GM23338 (cell line): Measurements from ENCODE around the gene FBXO45. TPM values are rescaled to one million over a fixed set of nuclear protein-coding genes. Genes with fewer than 3 reads are reported as not detected.

Experiments used
- ATAC-seq: fragments of 200-7000 bp; cut with Tn5 transposase; 3 replicates; pipeline ENCODE4 v1.9.1; 2020
- DNase-seq: peaks from one replicate; pipeline ENCODE4 v3.0.0-alpha.2; 2015; ENCODE audit warnings: low spot score
- H2AFZ ChIP-seq: fragments of 200-600 bp; sonication (generic); 2 replicates; pipeline ENCODE4 v1.8.0; 2016; ENCODE audit warnings: antibody characterized with exemption, mild to moderate bottlenecking, moderate library complexity
- H3F3A ChIP-seq: fragments of 200-600 bp; sonication (generic); replicated peaks from 2 replicates; pipeline ENCODE4 v1.8.0; 2017; ENCODE audit warnings: antibody characterized with exemption, mixed run types, low read depth
- H3K27ac ChIP-seq: fragments of 200-600 bp; sonication (generic); 2 replicates; pipeline ENCODE4 v1.6.1; 2016; ENCODE audit warnings: low read depth
- H3K27me3 ChIP-seq: fragments of 200-600 bp; sonication (generic); 2 replicates; pipeline ENCODE4 v1.8.0; 2016; ENCODE audit warnings: mild to moderate bottlenecking, mixed run types, moderate library complexity; ENCODE audit not compliant: insufficient read depth
- H3K36me3 ChIP-seq: fragments of 200-600 bp; sonication (generic); 2 replicates; pipeline ENCODE4 v1.8.0; 2016; ENCODE audit warnings: mild to moderate bottlenecking; ENCODE audit not compliant: insufficient read depth
- H3K4me1 ChIP-seq: fragments of 200-600 bp; sonication (generic); 2 replicates; pipeline ENCODE4 v1.8.0; 2016; ENCODE audit warnings: mild to moderate bottlenecking, moderate library complexity; ENCODE audit not compliant: insufficient read depth
- H3K4me2 ChIP-seq: fragments of 200-600 bp; sonication (generic); 2 replicates; pipeline ENCODE4 v1.7.1; 2017; ENCODE audit warnings: mixed run types
- H3K4me3 ChIP-seq: fragments of 200-600 bp; sonication (generic); 2 replicates; pipeline ENCODE4 v1.6.1; 2016; ENCODE audit warnings: mixed run types
- H3K79me2 ChIP-seq: fragments of 200-600 bp; sonication (generic); replicated peaks from 2 replicates; pipeline ENCODE4 v1.8.0; 2017; ENCODE audit warnings: mild to moderate bottlenecking; ENCODE audit not compliant: insufficient read depth
- H3K9me2 ChIP-seq: fragments of 200-600 bp; sonication (generic); 2 replicates; pipeline ENCODE4 v1.8.0; 2017; ENCODE audit not compliant: insufficient read depth
- H4K20me1 ChIP-seq: fragments of 200-600 bp; sonication (generic); replicated peaks from 2 replicates; pipeline ENCODE4 v1.8.0; 2017; ENCODE audit warnings: mild to moderate bottlenecking; ENCODE audit not compliant: insufficient read depth
- H3K27ac Mint-ChIP-seq: 2 replicates; pipeline ENCODE4 v1.8.0; 2020; ENCODE audit warnings: inconsistent platforms, mild to moderate bottlenecking, moderate library complexity, mixed read lengths
- H3K27me3 Mint-ChIP-seq: 3 replicates; pipeline ENCODE4 v1.8.0; 2022; ENCODE audit warnings: low read depth, mild to moderate bottlenecking, moderate library complexity, mixed read lengths, inconsistent platforms; ENCODE audit not compliant: insufficient read depth, poor library complexity
- H3K36me3 Mint-ChIP-seq: 3 replicates; pipeline ENCODE4 v1.8.0; 2021; ENCODE audit warnings: low read depth, mild to moderate bottlenecking, inconsistent platforms, moderate library complexity, mixed read lengths
- H3K4me1 Mint-ChIP-seq: 3 replicates; pipeline ENCODE4 v1.8.0; 2020; ENCODE audit warnings: mild to moderate bottlenecking, inconsistent platforms, mixed read lengths
- H3K4me3 Mint-ChIP-seq: 3 replicates; pipeline ENCODE4 v1.8.0; 2021; ENCODE audit warnings: moderate library complexity, mild to moderate bottlenecking, inconsistent platforms, mixed read lengths
- H3K9me3 Mint-ChIP-seq: 3 replicates; pipeline ENCODE4 v1.8.0; 2020; ENCODE audit warnings: moderate library complexity, mild to moderate bottlenecking, inconsistent platforms, mixed read lengths
- CREB1 ChIP-seq: fragments of 250-450 bp; sonication (Bioruptor Pico); IDR thresholded peaks from 2 replicates; pipeline ENCODE4 v1.5.0; 2020; ENCODE audit warnings: low read depth, mild to moderate bottlenecking, moderate library complexity
- ETS1 ChIP-seq: IDR thresholded peaks from 2 replicates; pipeline ENCODE4 v1.6.1; 2016; ENCODE audit warnings: antibody characterized with exemption
- EZH2 ChIP-seq: fragments of 200-600 bp; sonication (generic); IDR thresholded peaks from one replicate; pipeline ENCODE4 v1.8.0; 2017; ENCODE audit warnings: antibody characterized with exemption, mild to moderate bottlenecking, low read depth; ENCODE audit not compliant: unreplicated experiment
- EZH2phosphoT487 ChIP-seq: fragments of 200-600 bp; sonication (generic); IDR thresholded peaks from one replicate; pipeline ENCODE4 v1.8.1; 2018; ENCODE audit warnings: antibody characterized with exemption; ENCODE audit not compliant: unreplicated experiment
- JUNB ChIP-seq: IDR thresholded peaks from one replicate; pipeline ENCODE4 v1.6.1; 2016; ENCODE audit warnings: antibody characterized with exemption; ENCODE audit not compliant: unreplicated experiment
- NANOG ChIP-seq: IDR thresholded peaks from 2 replicates; pipeline ENCODE4 v1.6.1; 2016; ENCODE audit warnings: antibody characterized with exemption, borderline replicate concordance
- POLR2AphosphoS5 ChIP-seq: IDR thresholded peaks from 2 replicates; pipeline ENCODE4 v1.6.1; 2016; ENCODE audit warnings: antibody characterized with exemption, low read depth
- STAT1 ChIP-seq: IDR thresholded peaks from one replicate; pipeline ENCODE4 v1.6.1; 2016; ENCODE audit warnings: antibody characterized with exemption; ENCODE audit not compliant: unreplicated experiment
- ZNF114 ChIP-seq: fragments of 250-450 bp; sonication (Bioruptor Pico); IDR thresholded peaks from 2 replicates; pipeline ENCODE4 v1.5.0; 2020; ENCODE audit warnings: mild to moderate bottlenecking, moderate library complexity
- ZNF331 ChIP-seq: fragments of 250-450 bp; sonication (Bioruptor Pico); IDR thresholded peaks from 2 replicates; pipeline ENCODE4 v1.5.0; 2020; ENCODE audit warnings: low read depth, mild to moderate bottlenecking, moderate library complexity
- ZNF462 ChIP-seq: fragments of 250-450 bp; sonication (Bioruptor Pico); IDR thresholded peaks from 2 replicates; pipeline ENCODE4 v1.5.0; 2020; ENCODE audit warnings: mild to moderate bottlenecking, moderate library complexity
- polyA plus RNA-seq: library from polyadenylated mRNA; unstranded; fragments of >200 nt; fragmentation: Nextera tagmentation; extraction: Ambion mirVana; gene quantifications from 2 replicates; pipeline ENCODE4 v1.2.1, GENCODE V29; 2016
- total RNA-seq: library from RNA; depleted of rRNA; stranded (reverse); fragments of >200 nt; shearing (Covaris generic); gene quantifications from 2 replicates; pipeline ENCODE4 v1.2.3, GENCODE V29; 2014
- TF ChIP-seq, protein P1 (sequence below), 2 experiments: fragments of 200-600 bp in 1 of 2; sonication (generic) in 1 of 2; conservative IDR thresholded peaks; 2 replicates each; pipeline versions ENCODE4 v1.5.1 to v1.6.1; 2016 to 2017; ENCODE audit warnings: antibody characterized with exemption in 2 of 2, low read depth in 2 of 2, mild to moderate bottlenecking in 2 of 2, moderate library complexity in 1 of 2
- TF ChIP-seq, protein P2 (sequence below): IDR thresholded peaks from one replicate; pipeline ENCODE4 v1.6.1; 2018; ENCODE audit warnings: antibody characterized with exemption; ENCODE audit not compliant: unreplicated experiment

Gene FBXO45
- total and polyA plus RNA-seq, 2 experiments from 2014 or later = 10.3 to 23.7 TPM

GRCh38 chr3:196541684-196542445, 26.6 kb upstream of the FBXO45 start:
- Histone ChIP-seq H2AFZ (no peak overlapping the region), H3K27me3 (no peaks in the 10 kb centered on the region), H3K4me1 (no peaks in the 10 kb centered on the region), H3K9me2 (0 out of 2 replicates have a peak, but pooled peaks cover 4% of the 10 kb centered on the region), H3K36me3 (no peaks in the 10 kb centered on the region), H3K79me2 (no peaks in the 10 kb centered on the region), H4K20me1 (no peaks in the 10 kb centered on the region), H3K27ac (no peak overlapping the region), H3K4me2 (no peak overlapping the region), H3K4me3 (no peak overlapping the region), H3F3A (no peaks in the 10 kb centered on the region)
- Mint-ChIP-seq H3K27me3 (peaks cover 4% of the 10 kb centered on the region), H3K4me3 (no peak overlapping the region), H3K27ac (no peak overlapping the region), H3K4me1 (no peaks in the 10 kb centered on the region), H3K36me3 (no peaks in the 10 kb centered on the region; the same call in 2 of the 3 replicates), H3K9me3 (peaks cover 16% of the 10 kb centered on the region; the same call in 2 of the 3 replicates)
- no peak for TF ChIP-seq POLR2AphosphoS5
- no peak for TF ChIP-seq ZNF331
- no peak for TF ChIP-seq EZH2
- no peak for TF ChIP-seq EZH2phosphoT487
- TF ChIP-seq, protein P1, sequence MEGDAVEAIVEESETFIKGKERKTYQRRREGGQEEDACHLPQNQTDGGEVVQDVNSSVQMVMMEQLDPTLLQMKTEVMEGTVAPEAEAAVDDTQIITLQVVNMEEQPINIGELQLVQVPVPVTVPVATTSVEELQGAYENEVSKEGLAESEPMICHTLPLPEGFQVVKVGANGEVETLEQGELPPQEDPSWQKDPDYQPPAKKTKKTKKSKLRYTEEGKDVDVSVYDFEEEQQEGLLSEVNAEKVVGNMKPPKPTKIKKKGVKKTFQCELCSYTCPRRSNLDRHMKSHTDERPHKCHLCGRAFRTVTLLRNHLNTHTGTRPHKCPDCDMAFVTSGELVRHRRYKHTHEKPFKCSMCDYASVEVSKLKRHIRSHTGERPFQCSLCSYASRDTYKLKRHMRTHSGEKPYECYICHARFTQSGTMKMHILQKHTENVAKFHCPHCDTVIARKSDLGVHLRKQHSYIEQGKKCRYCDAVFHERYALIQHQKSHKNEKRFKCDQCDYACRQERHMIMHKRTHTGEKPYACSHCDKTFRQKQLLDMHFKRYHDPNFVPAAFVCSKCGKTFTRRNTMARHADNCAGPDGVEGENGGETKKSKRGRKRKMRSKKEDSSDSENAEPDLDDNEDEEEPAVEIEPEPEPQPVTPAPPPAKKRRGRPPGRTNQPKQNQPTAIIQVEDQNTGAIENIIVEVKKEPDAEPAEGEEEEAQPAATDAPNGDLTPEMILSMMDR (conservative IDR thresholded peaks at IDR 0.05; ENCODE audit: low read depth in 2 of 2) = no peak
- TF ChIP-seq NANOG = no peak
- no peak for TF ChIP-seq ZNF462 (CRISPR knock-in tag)
- TF ChIP-seq CREB1 (CRISPR knock-in tag) = no peak
- TF ChIP-seq, protein P2, sequence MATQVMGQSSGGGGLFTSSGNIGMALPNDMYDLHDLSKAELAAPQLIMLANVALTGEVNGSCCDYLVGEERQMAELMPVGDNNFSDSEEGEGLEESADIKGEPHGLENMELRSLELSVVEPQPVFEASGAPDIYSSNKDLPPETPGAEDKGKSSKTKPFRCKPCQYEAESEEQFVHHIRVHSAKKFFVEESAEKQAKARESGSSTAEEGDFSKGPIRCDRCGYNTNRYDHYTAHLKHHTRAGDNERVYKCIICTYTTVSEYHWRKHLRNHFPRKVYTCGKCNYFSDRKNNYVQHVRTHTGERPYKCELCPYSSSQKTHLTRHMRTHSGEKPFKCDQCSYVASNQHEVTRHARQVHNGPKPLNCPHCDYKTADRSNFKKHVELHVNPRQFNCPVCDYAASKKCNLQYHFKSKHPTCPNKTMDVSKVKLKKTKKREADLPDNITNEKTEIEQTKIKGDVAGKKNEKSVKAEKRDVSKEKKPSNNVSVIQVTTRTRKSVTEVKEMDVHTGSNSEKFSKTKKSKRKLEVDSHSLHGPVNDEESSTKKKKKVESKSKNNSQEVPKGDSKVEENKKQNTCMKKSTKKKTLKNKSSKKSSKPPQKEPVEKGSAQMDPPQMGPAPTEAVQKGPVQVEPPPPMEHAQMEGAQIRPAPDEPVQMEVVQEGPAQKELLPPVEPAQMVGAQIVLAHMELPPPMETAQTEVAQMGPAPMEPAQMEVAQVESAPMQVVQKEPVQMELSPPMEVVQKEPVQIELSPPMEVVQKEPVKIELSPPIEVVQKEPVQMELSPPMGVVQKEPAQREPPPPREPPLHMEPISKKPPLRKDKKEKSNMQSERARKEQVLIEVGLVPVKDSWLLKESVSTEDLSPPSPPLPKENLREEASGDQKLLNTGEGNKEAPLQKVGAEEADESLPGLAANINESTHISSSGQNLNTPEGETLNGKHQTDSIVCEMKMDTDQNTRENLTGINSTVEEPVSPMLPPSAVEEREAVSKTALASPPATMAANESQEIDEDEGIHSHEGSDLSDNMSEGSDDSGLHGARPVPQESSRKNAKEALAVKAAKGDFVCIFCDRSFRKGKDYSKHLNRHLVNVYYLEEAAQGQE = no peak
- no peak for TF ChIP-seq JUNB
- no peak for TF ChIP-seq ZNF114 (CRISPR knock-in tag)
- TF ChIP-seq STAT1 = no peak
- no peak for TF ChIP-seq ETS1
- ATAC-seq (no peak), DNase-seq (no peak)
